ENCODE data around the gene ISCU. TPM values are rescaled to one million over a fixed set of nuclear protein-coding genes. Genes with fewer than 3 reads are reported as not detected.

Gene ISCU
- total and polyA plus RNA-seq, 10 donors = 98.9 to 220 (median 160) TPM

DNA sequence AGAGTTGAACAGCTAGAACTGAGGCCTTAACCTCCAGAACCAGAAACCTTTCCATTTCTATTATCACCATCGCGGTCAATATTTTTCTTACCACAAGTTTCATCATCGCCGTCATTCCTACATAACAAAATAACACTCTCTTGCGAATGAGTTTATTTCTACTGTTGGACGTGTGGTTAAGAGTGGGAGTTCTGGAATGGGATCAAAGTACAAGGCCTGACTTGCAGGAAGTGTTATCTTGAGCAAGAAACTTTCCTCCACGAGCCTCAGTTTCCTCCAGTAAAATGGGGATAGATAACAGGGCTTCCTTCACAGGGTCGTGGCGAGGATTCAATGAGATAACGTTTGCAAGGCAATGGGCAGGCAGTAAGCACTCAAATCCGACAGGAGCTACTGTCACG is 2.1 kb upstream of the ISCU start:
- TF ChIP-seq POLR2A (IDR thresholded peaks at IDR 0.05) (no peak), POLR2AphosphoS5 (IDR thresholded peaks at IDR 0.05) (no peak)
- TF ChIP-seq, protein P1, sequence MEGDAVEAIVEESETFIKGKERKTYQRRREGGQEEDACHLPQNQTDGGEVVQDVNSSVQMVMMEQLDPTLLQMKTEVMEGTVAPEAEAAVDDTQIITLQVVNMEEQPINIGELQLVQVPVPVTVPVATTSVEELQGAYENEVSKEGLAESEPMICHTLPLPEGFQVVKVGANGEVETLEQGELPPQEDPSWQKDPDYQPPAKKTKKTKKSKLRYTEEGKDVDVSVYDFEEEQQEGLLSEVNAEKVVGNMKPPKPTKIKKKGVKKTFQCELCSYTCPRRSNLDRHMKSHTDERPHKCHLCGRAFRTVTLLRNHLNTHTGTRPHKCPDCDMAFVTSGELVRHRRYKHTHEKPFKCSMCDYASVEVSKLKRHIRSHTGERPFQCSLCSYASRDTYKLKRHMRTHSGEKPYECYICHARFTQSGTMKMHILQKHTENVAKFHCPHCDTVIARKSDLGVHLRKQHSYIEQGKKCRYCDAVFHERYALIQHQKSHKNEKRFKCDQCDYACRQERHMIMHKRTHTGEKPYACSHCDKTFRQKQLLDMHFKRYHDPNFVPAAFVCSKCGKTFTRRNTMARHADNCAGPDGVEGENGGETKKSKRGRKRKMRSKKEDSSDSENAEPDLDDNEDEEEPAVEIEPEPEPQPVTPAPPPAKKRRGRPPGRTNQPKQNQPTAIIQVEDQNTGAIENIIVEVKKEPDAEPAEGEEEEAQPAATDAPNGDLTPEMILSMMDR (IDR thresholded peaks at IDR 0.05 in 8 of 11, conservative IDR thresholded peaks at IDR 0.05 in 3 of 11) = no peak
- H3K36me3 ChIP-seq = peaks cover 4 to 44% (median 18%) of the 10 kb centered on the region in 6 donors
- H3K9me3 ChIP-seq = no peaks in the 10 kb centered on the region
- H3K27ac ChIP-seq = peak overlapping the region; percentile 90 to 98 (median 94)
- intact Hi-C loops (cut with DNase I; ENCODE audit: low total_unique reads) = loop anchor here (10.0 kb wide), 2 partner anchors 104 to 534 kb away; partner anchors contain the start of genes ALKBH2 and UNG
- no peak for DNase-seq
- WGBS, 5 donors = 1 to 2% (median 1%) methylated on average over 12 of the region's 12 CpGs
- no peaks in the 10 kb centered on the region for H3K27me3 ChIP-seq (replicated peaks in 1 of 7)
- H3K4me3 ChIP-seq = peak overlapping the region; percentile 67 to 99 (median 92)
- peaks cover 46 to 89% (median 78%) of the 10 kb centered on the region in 6 donors for H3K4me1 ChIP-seq

DNA sequence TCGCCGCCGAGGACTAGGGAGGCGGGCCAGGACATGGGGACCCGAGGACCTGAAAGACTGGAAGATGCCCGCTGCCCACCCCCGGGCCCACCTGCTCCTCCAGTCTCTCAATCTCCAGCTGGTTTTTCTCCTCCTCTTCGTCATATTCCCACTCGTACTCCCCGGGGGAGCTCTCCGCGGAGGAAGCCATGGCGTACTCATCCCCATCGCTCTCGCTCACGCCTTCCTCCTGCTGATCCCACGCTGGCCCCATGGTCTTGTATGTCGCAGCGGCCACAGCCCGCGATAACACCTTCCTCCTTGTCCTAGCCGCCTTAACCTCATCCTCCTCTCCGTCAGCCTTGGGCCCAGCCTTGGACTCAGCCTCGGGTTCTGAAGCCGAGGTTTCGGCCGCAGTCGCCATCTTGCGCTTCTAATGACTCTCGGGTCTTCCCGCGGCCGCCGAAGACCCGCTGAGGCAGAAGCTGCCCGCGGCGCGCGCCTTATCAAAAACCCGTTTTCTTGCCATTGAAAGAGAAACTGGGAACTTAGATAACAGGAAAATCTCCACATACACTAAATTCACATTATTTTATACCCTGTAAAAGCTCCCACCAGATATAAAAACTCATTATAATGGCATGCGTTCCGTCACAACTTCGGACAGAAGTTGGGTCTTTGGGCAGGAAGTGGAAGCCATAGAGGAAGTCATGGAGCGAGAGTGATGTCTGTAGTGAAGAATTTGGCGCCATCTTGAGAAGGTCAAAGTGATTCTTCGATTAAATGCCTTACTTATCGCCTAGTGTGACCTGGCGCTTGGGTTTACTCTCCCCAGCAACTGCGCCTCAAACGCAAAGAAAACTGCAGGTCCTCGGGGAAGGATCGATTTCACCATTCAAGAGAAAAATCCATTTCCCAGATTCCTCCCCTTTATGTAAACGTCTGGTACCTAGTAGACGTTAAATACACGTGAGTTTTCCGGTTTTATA is 1.4 kb upstream of the ISCU start, which contains the start of gene SART3:
SART3 (minus strand) TSS at position 422 of the 968 bp plus-strand sequence; CDS start at position 403, 19 bp downstream.
- H3K27ac ChIP-seq = peak within 1 kb of the TSS; percentile 90 to 98 (median 94)
- peak within 1 kb of the TSS; percentile 67 to 99 (median 92) for H3K4me3 ChIP-seq
- peaks cover 4 to 46% (median 25%) of the 10 kb centered on the region in 6 donors for H3K36me3 ChIP-seq
- TF ChIP-seq POLR2A (IDR thresholded peaks at IDR 0.05) (peak in 1 of 3 donors; percentile 19), POLR2AphosphoS5 (IDR thresholded peaks at IDR 0.05) (peak; percentile 81 to 96 (median 91))
- TF ChIP-seq, protein P1 (IDR thresholded peaks at IDR 0.05 in 8 of 11, conservative IDR thresholded peaks at IDR 0.05 in 3 of 11) = no peak
- intact Hi-C loops (cut with DNase I; ENCODE audit: low total_unique reads) = loop anchor here (10.0 kb wide), 2 partner anchors 104 to 534 kb away; partner anchors contain the start of genes ALKBH2 and UNG
- DNase-seq = peak; percentile 95
- no peaks in the 10 kb centered on the region for H3K27me3 ChIP-seq (replicated peaks in 1 of 7)
- WGBS, 5 donors = 0% methylated on average over 53 to 57 of the region's 57 CpGs
- H3K4me1 ChIP-seq = peaks cover 53 to 89% (median 78%) of the 10 kb centered on the region in 6 donors
- no peaks in the 10 kb centered on the region for H3K9me3 ChIP-seq

DNA sequence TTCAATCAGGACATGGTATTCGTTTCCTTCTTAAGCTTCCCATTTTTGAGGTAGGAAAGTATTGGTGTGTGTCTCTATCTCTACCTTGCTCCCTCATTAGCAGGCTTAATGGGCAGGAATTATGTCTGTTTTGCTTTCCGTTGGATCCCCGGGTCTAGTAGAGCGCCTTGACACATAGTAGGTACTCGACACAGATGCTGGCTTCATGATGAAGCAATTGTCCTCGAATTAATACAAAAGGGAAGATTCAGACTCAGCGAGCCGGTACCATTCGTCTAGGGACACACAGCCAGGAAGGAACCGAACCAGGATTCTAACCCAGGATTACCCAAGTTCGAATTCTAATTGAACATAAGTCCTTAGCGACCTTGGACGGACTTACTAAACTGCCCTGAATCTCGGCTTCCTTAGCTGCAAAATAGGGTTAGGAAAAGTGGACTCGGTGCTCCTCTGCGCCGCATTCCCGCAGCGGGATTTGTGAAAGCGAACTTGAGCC is 496 bp upstream of the ISCU start:
- intact Hi-C loops (cut with DNase I; ENCODE audit: low total_unique reads) = loop anchor here (2.0 to 10.0 kb wide), 3 partner anchors 57 to 533 kb away; partner anchors contain the start of genes ALKBH2 and UNG
- H3K9me3 ChIP-seq = no peaks in the 10 kb centered on the region
- H3K4me1 ChIP-seq = peaks cover 61 to 89% (median 78%) of the 10 kb centered on the region in 6 donors
- WGBS, 5 donors = 0 to 1% (median 1%) methylated on average over 19 to 20 of the region's 20 CpGs
- no peak for DNase-seq
- no peaks in the 10 kb centered on the region for H3K27me3 ChIP-seq (replicated peaks in 1 of 7)
- no peak for TF ChIP-seq POLR2AphosphoS5 (IDR thresholded peaks at IDR 0.05)
- TF ChIP-seq, protein P1 (IDR thresholded peaks at IDR 0.05 in 8 of 11, conservative IDR thresholded peaks at IDR 0.05 in 3 of 11) = peak in 1 of 11 experiments; percentile 8
- H3K36me3 ChIP-seq = peaks cover 4 to 48% (median 34%) of the 10 kb centered on the region in 6 donors
- peak overlapping the region; percentile 67 to 99 (median 92) for H3K4me3 ChIP-seq
- H3K27ac ChIP-seq = peak overlapping the region; percentile 90 to 98 (median 94)
